NCI-H128 (cell line): ENCODE results near the gene MYH9.

Source experiments
- DNase-seq: peaks from one replicate; lab custom pipeline; 2025; ENCODE audit not compliant: unreplicated experiment; lab: John Stamatoyannopoulos, UW

The MYH9 gene

GRCh38 chr22:36369004-36369921, 18.5 kb downstream of the MYH9 start:
- no peak for DNase-seq

GRCh38 chr22:36368359-36368983, 19.3 kb downstream of the MYH9 start:
- DNase-seq = no peak

- DNase-seq = no peak
Observed at GRCh38 chr22:36367479-36367878, 20.3 kb downstream of the MYH9 start.

- no peak for DNase-seq
Observed at GRCh38 chr22:36367066-36367465, 20.7 kb downstream of the MYH9 start.

GRCh38 chr22:36366291-36366708, 21.5 kb downstream of the MYH9 start:
- DNase-seq = no peak

GRCh38 chr22:36365020-36365411, 22.8 kb downstream of the MYH9 start:
- DNase-seq = no peak

GRCh38 chr22:36364255-36365019, 23.3 kb downstream of the MYH9 start:
- DNase-seq = no peak

- no peak for DNase-seq
Observed at GRCh38 chr22:36363349-36363981, 24.3 kb downstream of the MYH9 start.

- DNase-seq = no peak
Observed at GRCh38 chr22:36362932-36363331, 24.8 kb downstream of the MYH9 start.

GRCh38 chr22:36362075-36362474, 25.7 kb downstream of the MYH9 start:
- DNase-seq = no peak

GRCh38 chr22:36360871-36361383, 26.8 kb downstream of the MYH9 start:
- no peak for DNase-seq

- DNase-seq = no peak
Observed at GRCh38 chr22:36360011-36360410, 27.8 kb downstream of the MYH9 start.

- DNase-seq = no peak
Observed at GRCh38 chr22:36359470-36359996, 28.2 kb downstream of the MYH9 start.

- no peak for DNase-seq
Observed at GRCh38 chr22:36358533-36359469, 29.0 kb downstream of the MYH9 start.

- DNase-seq = no peak
Observed at GRCh38 chr22:36356708-36357624, 30.8 kb downstream of the MYH9 start.

- DNase-seq = no peak
Observed at GRCh38 chr22:36355894-36356293, 31.9 kb downstream of the MYH9 start.

GRCh38 chr22:36355362-36355761, 32.4 kb downstream of the MYH9 start:
- no peak for DNase-seq

GRCh38 chr22:36352803-36353507, 34.8 kb downstream of the MYH9 start:
- DNase-seq = no peak
